Body of pancreas (tissue), 4 donors: ENCODE data around the gene SIK2. TPM values are rescaled to one million over a fixed set of nuclear protein-coding genes. Genes with fewer than 3 reads are reported as not detected.
A peak's percentile ranks its signal among the peaks of the same experiment; 100 is the strongest.
"Not testable (repeated sequence)": the region's sequence is repeated elsewhere in the genome, so short reads cannot be mapped to it uniquely, and the experiment has no call there.

Experiments
- ATAC-seq: fragments of 150-250 bp; one replicate; pipeline ENCODE4 v1.9.1; 2016
- DNase-seq, 4 donors: peaks; one replicate each; pipeline ENCODE4 v3.0.0-alpha.2; 2019
- H3K27ac ChIP-seq, 4 donors: fragments of 200-600 bp; sonication (generic); 1 replicate in 3 of 4; 2 replicates in 1 of 4; pipeline versions ENCODE4 v1.5.1 to v1.6.1; 2016 to 2019; ENCODE audit warnings: mild to moderate bottlenecking in 1 of 4, mixed read lengths in 1 of 4, moderate library complexity in 1 of 4
- H3K27me3 ChIP-seq, 2 donors: fragments of 200-600 bp; sonication (generic); one replicate each; pipeline ENCODE4 v1.6.0; 2016; ENCODE audit warnings: mild to moderate bottlenecking in 1 of 2
- H3K36me3 ChIP-seq, 2 donors: fragments of 200-600 bp; sonication (generic); replicated peaks in 1 of 2; 2 replicates each; pipeline ENCODE4 v1.5.1; 2016; ENCODE audit warnings: low read depth in 2 of 2; ENCODE audit not compliant: insufficient read depth in 1 of 2
- H3K4me1 ChIP-seq: fragments of 200-600 bp; sonication (generic); one replicate; pipeline ENCODE4 v1.6.0; 2016
- H3K4me3 ChIP-seq, 2 donors: fragments of 200-600 bp; sonication (generic); 1 replicate in 1 of 2; 2 replicates in 1 of 2; pipeline ENCODE4 v1.5.1; 2016 to 2019
- H3K9me3 ChIP-seq, 3 donors: fragments of 200-600 bp; sonication (generic); 1 replicate in 2 of 3; 2 replicates in 1 of 3; pipeline ENCODE4 v1.5.1; 2016
- POLR2A ChIP-seq, 3 donors: fragments of 450-650 bp; IDR thresholded peaks; one replicate each; pipeline ENCODE4 v1.6.1; 2016; ENCODE audit warnings: antibody characterized with exemption in 3 of 3, mild to moderate bottlenecking in 2 of 3
- WGBS, 2 donors: methylation state at CpG; one replicate each; pipeline ENCODE4 v1.1.5; 2017; 5-methylcytosine and 5-hydroxymethylcytosine counted together
- intact Hi-C: fragments of 100-400 bp; cut with DNase I; formaldehyde crosslinking; loops from one replicate; pipeline ENCODE4 v1.15.1; 2023
- total RNA-seq, 2 donors: library from RNA; depleted of rRNA; stranded (reverse); fragments of >200 nt; gene quantifications; one replicate each; pipeline ENCODE4 v1.1.0, GENCODE V29; 2016
- TF ChIP-seq, protein P1 (sequence below), 7 experiments: fragments of 450-650 bp in 4 of 7; fragments of 200-600 bp in 3 of 7; sonication (generic) in 3 of 7; IDR thresholded peaks; one replicate each; pipeline ENCODE4 v1.5.1; 2016 to 2019; ENCODE audit warnings: antibody characterized with exemption in 7 of 7

Gene SIK2
- total RNA-seq, 2 donors from 2014 or later, result 15.3 to 16.5 TPM

GRCh38 chr11:111766834-111767142, 164.5 kb downstream of the SIK2 start:
- 0% methylated on average over 7 of the region's 7 CpGs for WGBS, 2 donors
- Histone ChIP-seq H3K27ac (peak overlapping the region; percentile 83 to 97 (median 96)), H3K36me3 (peaks cover 0 to 2% of the 10 kb centered on the region in 2 donors), H3K4me3 (peak overlapping the region; percentile 3 to 58), H3K4me1 (peaks cover 41% of the 10 kb centered on the region), H3K9me3 (no peaks in the 10 kb centered on the region), H3K27me3 (no peaks in the 10 kb centered on the region)
- TF ChIP-seq POLR2A (IDR thresholded peaks at IDR 0.05), result no peak
- TF ChIP-seq, protein P1, sequence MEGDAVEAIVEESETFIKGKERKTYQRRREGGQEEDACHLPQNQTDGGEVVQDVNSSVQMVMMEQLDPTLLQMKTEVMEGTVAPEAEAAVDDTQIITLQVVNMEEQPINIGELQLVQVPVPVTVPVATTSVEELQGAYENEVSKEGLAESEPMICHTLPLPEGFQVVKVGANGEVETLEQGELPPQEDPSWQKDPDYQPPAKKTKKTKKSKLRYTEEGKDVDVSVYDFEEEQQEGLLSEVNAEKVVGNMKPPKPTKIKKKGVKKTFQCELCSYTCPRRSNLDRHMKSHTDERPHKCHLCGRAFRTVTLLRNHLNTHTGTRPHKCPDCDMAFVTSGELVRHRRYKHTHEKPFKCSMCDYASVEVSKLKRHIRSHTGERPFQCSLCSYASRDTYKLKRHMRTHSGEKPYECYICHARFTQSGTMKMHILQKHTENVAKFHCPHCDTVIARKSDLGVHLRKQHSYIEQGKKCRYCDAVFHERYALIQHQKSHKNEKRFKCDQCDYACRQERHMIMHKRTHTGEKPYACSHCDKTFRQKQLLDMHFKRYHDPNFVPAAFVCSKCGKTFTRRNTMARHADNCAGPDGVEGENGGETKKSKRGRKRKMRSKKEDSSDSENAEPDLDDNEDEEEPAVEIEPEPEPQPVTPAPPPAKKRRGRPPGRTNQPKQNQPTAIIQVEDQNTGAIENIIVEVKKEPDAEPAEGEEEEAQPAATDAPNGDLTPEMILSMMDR (IDR thresholded peaks at IDR 0.05), result no peak
- ATAC-seq (peak; percentile 3), DNase-seq (no peak)
- intact Hi-C loops, result no loop called here

- intact Hi-C loops, result no loop called here
- H3K9me3 ChIP-seq, result no peaks in the 10 kb centered on the region
- H3K27me3 ChIP-seq, result no peaks in the 10 kb centered on the region
- 51 to 65% methylated on average over 4 of the region's 4 CpGs for WGBS, 2 donors
- no peak overlapping the region for H3K4me3 ChIP-seq
- DNase-seq (no peak), ATAC-seq (no peak)
- peaks cover 42% of the 10 kb centered on the region for H3K4me1 ChIP-seq
- TF ChIP-seq, protein P1 (IDR thresholded peaks at IDR 0.05), result no peak
- TF ChIP-seq POLR2A (IDR thresholded peaks at IDR 0.05), result no peak
- no peaks in the 10 kb centered on the region for H3K36me3 ChIP-seq
- peak overlapping the region in 2 of 4 donors; percentile 46 to 49 for H3K27ac ChIP-seq
Measured at GRCh38 chr11:111770581-111771134, 168.4 kb downstream of the SIK2 start.

- WGBS, 2 donors, result 96 to 98% methylated on average over 5 of the region's 5 CpGs
- ATAC-seq, H3K4me3 ChIP-seq, H3K9me3 ChIP-seq, intact Hi-C loops, H3K27me3 ChIP-seq, H3K36me3 ChIP-seq, DNase-seq: not testable (repeated sequence)
- H3K4me1 ChIP-seq, result peaks cover 43% of the 10 kb centered on the region
- H3K27ac ChIP-seq, result peak overlapping the region in 2 of 4 donors; percentile 46 to 49
Measured at GRCh38 chr11:111771205-111771604, 169.0 kb downstream of the SIK2 start.

DNA sequence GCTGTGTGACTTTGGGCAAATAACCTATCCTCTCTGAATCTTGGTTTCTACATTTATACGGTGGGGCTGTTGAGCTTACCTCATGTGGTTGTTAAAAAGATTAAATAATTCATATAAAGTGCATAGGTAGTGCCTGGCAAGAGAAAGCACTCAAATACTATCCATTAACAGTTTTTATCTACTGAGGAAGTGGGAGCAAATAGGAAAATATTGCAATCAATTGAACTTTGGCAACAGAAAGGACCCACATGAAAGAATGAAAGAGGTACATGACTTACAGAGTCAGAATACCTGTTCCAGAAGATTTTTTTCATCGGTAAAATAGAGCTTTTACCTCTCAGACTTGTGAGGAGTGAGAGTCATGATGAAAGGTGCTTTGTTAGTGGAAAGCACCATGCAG, 170.3 kb downstream of the SIK2 start:
- no peaks in the 10 kb centered on the region for H3K36me3 ChIP-seq
- peaks cover 42% of the 10 kb centered on the region for H3K4me1 ChIP-seq
- peak overlapping the region in 3 of 4 donors; percentile 39 to 66 (median 43) for H3K27ac ChIP-seq
- no peak overlapping the region for H3K4me3 ChIP-seq
- intact Hi-C loops, result no loop called here
- no peak for TF ChIP-seq POLR2A (IDR thresholded peaks at IDR 0.05)
- TF ChIP-seq, protein P1 (IDR thresholded peaks at IDR 0.05), result no peak
- no peaks in the 10 kb centered on the region for H3K9me3 ChIP-seq
- no peaks in the 10 kb centered on the region for H3K27me3 ChIP-seq
- DNase-seq (no peak), ATAC-seq (peak; percentile 30)
- WGBS, 2 donors, result 12 to 18% methylated on average over 2 of the region's 2 CpGs

DNA sequence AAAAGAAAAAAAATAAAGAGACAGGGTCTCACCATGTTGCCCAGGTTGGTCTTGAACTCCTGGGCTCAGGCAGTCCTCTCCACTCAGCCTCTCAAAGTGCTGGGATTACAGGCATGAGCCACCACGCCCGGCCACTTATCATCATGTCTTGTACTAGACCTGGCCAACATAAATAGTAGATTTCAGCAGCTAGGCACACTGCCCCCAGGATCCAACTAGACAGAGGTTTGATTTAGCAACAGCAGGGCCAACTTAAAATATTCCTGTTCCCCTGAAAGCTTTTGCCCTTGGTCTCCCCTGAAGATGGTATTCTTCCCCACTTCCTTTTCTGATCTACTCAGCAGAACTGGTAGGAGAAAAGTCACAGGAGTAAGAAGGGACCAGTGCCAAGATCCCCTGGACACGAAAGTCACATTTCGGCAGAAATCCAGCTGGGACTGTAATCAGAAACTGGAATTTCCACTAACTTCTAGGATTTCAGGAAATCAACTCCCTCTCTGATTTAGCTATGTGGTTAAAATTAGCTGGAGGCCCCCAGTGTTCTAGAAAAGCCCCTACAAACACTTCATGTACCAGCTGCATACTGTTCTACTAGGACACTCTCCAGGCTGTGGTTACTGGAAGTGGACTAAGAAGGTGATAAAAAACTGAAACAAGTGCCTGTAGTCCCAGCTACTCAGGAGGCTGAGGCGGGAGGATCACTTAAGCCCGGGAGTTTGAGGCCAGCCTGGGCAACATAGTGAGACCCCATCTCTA, 172.9 kb downstream of the SIK2 start:
- intact Hi-C loops, result loop anchor here (5.0 kb wide), 1 partner anchor 173 kb away; the partner anchor contains the start of gene SIK2

More for the DNA sequence above, 172.9 kb downstream of the SIK2 start:
- Histone ChIP-seq H3K27me3 (no peaks in the 10 kb centered on the region), H3K4me1 (peaks cover 51% of the 10 kb centered on the region), H3K36me3 (no peaks in the 10 kb centered on the region), H3K9me3 (no peaks in the 10 kb centered on the region), H3K27ac (peak overlapping the region; percentile 28 to 83 (median 76)), H3K4me3 (no peak overlapping the region)
- DNase-seq, result peak; percentile 64 to 80 (median 75)
- 26 to 29% methylated on average over 6 of the region's 6 CpGs for WGBS, 2 donors
- peak; percentile 74 for ATAC-seq
- TF ChIP-seq, protein P1 (IDR thresholded peaks at IDR 0.05), result no peak
- TF ChIP-seq POLR2A (IDR thresholded peaks at IDR 0.05), result peak in 1 of 3 donors; percentile 7
